NOMO-1 (cell line): ENCODE measurements around the gene SPPL3.
"Not testable (repeated sequence)": the region's sequence is repeated elsewhere in the genome, so short reads cannot be mapped to it uniquely, and the experiment has no call there.

ENCODE experiments used
- DNase-seq, 2 experiments: peaks; one replicate each; lab custom pipeline; 2025; ENCODE audit not compliant: unreplicated experiment in 2 of 2; lab: John Stamatoyannopoulos, UW

SPPL3 gene

GRCh38 chr12:120792456-120792855, 111.7 kb downstream of the SPPL3 start:
- not testable (repeated sequence) for DNase-seq

- DNase-seq, result no peak
Measured at GRCh38 chr12:120791669-120792176, 112.4 kb downstream of the SPPL3 start.

GRCh38 chr12:120790114-120790513, 114.0 kb downstream of the SPPL3 start:
- no peak for DNase-seq

DNA sequence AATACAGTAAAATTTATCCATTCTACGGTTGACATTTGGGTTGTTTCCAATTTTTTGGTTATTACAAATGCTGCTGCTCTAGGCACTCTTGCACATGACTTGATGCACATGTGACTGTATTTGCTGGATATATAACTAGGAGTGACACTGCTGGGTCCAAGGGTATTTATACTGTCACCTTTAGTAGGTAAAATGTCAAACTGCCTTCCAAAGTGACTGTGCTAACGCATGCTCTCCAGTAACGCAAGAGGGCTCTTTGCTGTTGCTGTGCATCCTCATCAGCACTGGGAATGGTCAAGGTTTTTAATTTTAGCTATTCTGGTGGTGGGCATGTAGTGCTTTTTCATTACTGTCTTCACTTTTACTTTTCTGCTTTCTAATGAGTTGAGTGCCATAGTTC, 116.3 kb downstream of the SPPL3 start:
- no peak for DNase-seq

DNA sequence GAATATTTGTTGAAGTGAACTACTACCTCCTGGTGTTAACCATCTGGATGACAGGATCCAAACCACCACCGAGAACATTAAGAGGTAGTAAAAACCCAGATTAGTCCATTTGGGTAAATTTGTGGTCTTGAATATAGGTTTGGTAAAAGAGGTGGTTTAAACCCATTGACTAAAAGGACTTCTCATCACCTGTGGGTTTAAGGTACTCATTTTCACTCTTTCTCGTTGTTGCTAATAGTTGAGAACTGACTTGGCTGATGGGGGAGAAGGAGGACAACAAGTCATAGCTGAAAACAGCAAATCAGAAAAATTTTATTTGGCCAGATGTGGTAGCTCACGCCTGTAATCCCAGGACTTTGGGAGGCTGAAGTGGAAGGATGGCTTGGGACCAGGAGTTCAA, 119.4 kb downstream of the SPPL3 start:
- DNase-seq, result no peak

GRCh38 chr12:120783197-120783596, 121.0 kb downstream of the SPPL3 start:
- no peak for DNase-seq

DNA sequence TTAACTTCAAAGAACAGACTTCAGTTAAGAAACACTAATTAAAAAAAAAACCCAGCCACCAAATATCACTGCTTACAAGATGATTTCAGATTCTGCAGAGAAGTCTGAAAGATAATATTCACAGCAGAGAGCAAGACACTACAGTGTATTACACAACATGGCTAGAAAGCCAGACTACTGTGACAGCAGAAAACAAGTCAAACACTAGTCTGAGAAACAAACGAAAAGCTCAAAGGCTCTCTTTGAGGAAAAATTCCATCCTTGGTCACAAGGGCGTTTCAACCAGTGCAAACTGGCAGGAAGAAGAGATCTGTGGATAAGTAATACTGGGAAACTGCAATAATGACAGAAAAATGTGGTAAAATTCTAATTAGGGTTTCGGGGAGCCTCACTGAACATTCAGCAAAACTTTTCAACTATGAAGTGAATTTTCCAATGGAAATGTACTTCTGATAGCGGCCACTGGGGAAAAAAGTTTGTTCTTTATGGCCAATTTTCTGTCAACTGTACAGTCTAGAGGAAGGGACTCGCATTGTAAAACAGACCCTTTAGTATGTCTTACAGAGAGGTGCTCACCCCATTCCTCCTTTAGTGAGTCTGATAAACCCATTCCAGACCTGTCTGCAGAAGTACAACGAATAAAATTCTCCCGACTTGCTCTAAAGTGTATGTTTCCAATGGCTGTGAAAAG, 128.2 kb downstream of the SPPL3 start:
- DNase-seq, result no peak

- DNase-seq, result peak in 1 of 2 experiments; percentile 41
Measured at GRCh38 chr12:120774169-120774916, 129.8 kb downstream of the SPPL3 start.

DNA sequence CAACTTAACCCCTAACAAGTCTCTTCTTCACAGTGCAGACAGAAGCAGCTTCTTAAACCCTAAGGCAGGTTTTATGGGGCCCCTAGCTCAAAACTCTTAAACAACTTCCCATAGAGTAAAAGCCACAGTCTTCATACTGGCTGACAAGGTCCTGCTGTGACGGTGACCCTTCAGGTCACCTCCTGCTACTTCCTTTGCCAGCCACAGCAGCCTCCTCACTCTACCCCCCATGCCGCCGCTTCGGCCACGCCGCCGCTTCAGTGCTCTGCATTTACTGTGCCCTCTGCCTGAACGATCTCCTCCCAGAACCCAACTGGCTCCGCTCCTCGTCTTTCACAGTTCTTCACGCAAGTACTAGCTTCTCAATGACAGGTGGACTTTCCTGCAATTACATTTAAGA, 133.1 kb downstream of the SPPL3 start:
- DNase-seq, result no peak

GRCh38 chr12:120767071-120768024, 136.8 kb downstream of the SPPL3 start:
- no peak for DNase-seq

DNA sequence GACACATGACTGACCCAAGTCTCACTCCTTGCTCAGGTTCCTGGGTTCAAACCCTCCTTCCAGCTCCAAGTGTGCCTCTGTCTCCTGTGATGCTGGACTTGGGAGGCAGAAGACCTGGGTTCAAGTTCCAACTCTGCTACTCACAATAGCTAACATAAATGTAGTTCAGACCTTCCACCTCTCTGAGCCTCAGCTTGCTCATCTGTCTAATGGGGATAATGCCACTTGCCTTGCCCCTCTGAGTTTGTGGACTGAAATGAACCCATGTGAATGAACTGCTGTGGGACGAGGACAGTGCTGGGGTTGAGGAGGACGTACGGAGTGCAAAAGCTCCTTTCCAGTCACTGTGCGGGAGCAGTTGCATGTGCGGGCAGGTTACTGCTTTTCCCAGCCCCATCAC, 137.6 kb downstream of the SPPL3 start:
- no peak for DNase-seq

- no peak for DNase-seq
Measured at GRCh38 chr12:120764816-120765215, 139.3 kb downstream of the SPPL3 start.

DNA sequence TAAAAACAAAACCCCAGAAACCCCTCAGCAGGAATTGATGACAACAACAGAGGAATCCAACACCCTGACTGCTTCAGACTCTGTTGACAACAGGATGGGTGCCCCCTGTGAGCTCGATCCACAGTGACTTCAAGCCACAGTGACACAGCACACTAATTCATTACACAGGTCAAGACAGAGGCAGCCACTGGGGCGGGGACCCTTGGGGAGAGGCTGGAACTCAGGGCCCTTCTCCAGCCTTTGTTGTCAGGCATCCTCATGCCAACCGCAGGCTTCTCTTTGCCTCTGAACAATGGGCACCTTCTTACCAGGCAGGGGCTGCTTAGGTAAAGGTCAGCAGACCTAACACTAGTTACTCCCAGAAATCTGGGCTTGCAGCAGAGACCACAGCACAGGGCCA, 140.9 kb downstream of the SPPL3 start:
- DNase-seq, result no peak

GRCh38 chr12:120762086-120762485, 142.1 kb downstream of the SPPL3 start:
- DNase-seq, result no peak

GRCh38 chr12:120761519-120761934, 142.6 kb downstream of the SPPL3 start:
- no peak for DNase-seq

DNA sequence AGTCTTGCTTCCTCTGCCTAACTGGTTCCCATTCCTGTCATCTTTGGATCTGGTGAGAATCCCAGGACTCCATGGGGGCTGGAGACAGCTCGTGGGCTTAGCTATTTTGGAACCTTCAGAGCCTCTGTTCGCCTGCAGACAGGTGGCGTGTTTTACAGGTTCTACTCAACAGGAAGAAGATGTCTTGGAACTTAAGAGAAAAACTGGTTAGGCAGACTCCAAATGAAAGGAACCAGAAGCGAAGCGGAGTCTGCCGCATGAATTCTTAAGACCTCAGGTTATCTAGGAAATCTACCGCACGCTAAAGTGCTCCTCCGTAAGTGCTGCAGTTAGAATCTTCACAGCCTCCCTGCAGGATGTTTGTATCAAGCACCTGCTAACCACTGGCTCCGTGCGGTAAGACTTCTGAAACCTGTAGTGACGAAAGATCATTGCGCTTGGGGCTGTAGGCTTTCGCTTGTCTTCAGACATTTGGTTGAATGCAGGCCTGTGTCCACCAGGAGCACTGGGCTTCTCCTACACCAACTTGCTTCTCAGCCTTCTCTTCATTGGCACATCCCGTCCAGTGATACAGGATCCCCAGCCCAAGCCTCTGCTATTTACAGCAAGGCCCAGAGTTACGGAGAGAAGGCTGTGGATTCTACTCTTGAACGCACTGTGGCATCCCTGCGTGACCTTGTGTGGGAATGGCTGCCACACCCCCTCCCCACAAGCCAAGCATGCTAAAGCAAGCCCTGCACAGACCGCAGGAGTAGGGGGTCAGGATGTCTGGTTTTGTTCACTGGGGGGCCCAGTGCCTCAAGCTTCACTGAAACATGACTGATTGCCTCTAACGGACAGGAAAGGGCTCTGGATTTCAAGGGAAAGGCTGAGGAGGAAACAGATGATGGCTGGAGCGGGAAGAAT, 143.6 kb downstream of the SPPL3 start:
- DNase-seq, result no peak

- DNase-seq, result no peak
Measured at GRCh38 chr12:120759591-120760348, 144.4 kb downstream of the SPPL3 start.

GRCh38 chr12:120758798-120759590, 145.2 kb downstream of the SPPL3 start:
- DNase-seq, result no peak
